ENCODE measurements around the gene IL12RB1. TPM values are rescaled to one million over a fixed set of nuclear protein-coding genes. Genes with fewer than 3 reads are reported as not detected.

Gene IL12RB1
- total RNA-seq, 1 experiment from 2014 or later, result 0.36 TPM

DNA sequence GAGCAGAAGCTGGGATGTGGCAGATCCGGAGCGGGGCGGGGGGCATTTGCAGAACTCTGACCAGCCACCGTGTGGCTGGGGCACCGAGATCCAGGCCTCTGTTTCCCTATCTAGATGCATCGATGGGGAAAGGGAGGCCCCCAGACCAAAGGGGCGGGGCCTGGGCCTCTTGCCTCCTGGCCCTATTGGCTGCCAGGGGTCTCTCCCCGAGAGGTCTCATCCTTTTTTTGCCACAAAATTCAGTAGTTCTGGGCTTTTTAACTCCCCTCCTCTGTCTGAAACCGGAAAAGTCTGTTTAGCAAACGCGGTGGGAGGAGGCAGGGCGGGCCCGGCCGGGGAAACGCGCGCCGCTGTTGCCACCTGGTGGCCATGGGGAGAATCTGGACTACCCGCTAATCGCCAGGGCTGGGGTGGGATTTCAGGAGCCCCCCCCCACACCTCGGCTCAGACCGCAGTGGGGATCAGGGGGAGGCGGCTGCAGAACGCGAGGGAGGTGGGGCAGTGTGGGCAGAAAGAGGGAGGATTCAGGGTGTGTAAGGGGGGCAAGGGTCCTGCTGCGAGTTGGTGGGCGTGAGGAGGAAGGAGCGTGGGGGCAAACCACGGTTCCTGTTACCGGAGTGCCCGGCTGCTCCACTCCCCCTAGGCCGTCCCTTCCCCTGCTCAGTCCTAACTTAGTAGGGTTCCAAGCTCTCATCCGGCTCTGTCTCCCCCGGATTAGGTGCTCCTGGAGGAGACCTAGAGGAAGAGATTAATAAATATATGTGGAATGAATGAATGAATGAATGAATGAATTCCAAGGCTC lies 28.3 kb downstream of the IL12RB1 start:
- BruUV-seq (replicated peaks), result no TSS peak
- Histone ChIP-seq H3K27ac (ENCODE audit: low read length) (peak overlapping the region; percentile 80), H3K27me3 (ENCODE audit: control insufficient read depth, insufficient read depth, low read length) (no peaks in the 10 kb centered on the region), H3K4me1 (ENCODE audit: control insufficient read depth, insufficient read depth, low read length) (no peaks in the 10 kb centered on the region), H3K9me3 (ENCODE audit: control insufficient read depth, insufficient read depth, low read depth, low read length) (no peaks in the 10 kb centered on the region), H3K4me3 (ENCODE audit: low read depth in 2 of 2, low read length in 2 of 2) (peak overlapping the region in 1 of 2 experiments; percentile 23; a peak in 2 of 4 replicates), H3K36me3 (ENCODE audit: control insufficient read depth, insufficient read depth, low read length) (no peaks in the 10 kb centered on the region)
- CTCF ChIA-PET, result no interaction called here
- ATAC-seq (peak; percentile 86), DNase-seq (ENCODE audit: low read depth, low spot score) (no peak)
- TF ChIP-seq, protein P1, sequence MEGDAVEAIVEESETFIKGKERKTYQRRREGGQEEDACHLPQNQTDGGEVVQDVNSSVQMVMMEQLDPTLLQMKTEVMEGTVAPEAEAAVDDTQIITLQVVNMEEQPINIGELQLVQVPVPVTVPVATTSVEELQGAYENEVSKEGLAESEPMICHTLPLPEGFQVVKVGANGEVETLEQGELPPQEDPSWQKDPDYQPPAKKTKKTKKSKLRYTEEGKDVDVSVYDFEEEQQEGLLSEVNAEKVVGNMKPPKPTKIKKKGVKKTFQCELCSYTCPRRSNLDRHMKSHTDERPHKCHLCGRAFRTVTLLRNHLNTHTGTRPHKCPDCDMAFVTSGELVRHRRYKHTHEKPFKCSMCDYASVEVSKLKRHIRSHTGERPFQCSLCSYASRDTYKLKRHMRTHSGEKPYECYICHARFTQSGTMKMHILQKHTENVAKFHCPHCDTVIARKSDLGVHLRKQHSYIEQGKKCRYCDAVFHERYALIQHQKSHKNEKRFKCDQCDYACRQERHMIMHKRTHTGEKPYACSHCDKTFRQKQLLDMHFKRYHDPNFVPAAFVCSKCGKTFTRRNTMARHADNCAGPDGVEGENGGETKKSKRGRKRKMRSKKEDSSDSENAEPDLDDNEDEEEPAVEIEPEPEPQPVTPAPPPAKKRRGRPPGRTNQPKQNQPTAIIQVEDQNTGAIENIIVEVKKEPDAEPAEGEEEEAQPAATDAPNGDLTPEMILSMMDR (IDR thresholded peaks at IDR 0.05), result peak; percentile 87
- no peak for TF ChIP-seq POLR2AphosphoS5 (IDR thresholded peaks at IDR 0.05; ENCODE audit: low read depth, low read length)
- intact Hi-C loops (cut with micrococcal nuclease; ENCODE audit: unreplicated experiment), result loop anchor here (1.0 kb wide), 1 partner anchor 51 kb away; no protein-coding TSS in a partner anchor
- in situ Hi-C loops (cut with HindIII; ENCODE audit: low pct_unique_long_range_greater_than_20kb, low sequenced_read_pairs), result no loop called here
- POLR2A ChIA-PET, result no interaction called here

DNA sequence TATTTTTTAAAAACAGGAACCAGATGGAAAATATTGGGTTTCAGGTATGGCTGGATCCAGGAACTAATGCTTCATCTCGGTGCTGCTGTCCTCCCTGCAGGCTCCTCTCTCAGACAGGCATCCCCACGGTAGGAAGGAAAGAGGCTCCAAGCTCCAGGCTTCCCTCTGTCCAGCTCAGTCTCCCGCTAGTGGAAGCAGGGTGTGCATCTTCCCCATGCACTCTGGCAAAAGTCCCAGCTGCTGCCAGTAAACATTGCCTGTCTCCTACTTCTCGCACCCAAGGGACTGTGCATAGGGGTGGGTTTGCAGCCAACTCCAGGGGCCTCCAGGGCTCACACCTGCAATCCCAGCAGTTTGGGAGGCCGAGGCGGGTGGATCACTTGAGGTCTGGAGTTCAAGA lies 29.2 kb downstream of the IL12RB1 start:
- intact Hi-C loops (cut with micrococcal nuclease; ENCODE audit: unreplicated experiment), result no loop called here
- BruUV-seq (replicated peaks), result no TSS peak
- Histone ChIP-seq H3K9me3 (ENCODE audit: control insufficient read depth, insufficient read depth, low read depth, low read length) (no peaks in the 10 kb centered on the region), H3K4me1 (ENCODE audit: control insufficient read depth, insufficient read depth, low read length) (no peaks in the 10 kb centered on the region), H3K36me3 (ENCODE audit: control insufficient read depth, insufficient read depth, low read length) (no peaks in the 10 kb centered on the region), H3K27ac (ENCODE audit: low read length) (peak overlapping the region; percentile 80), H3K27me3 (ENCODE audit: control insufficient read depth, insufficient read depth, low read length) (no peaks in the 10 kb centered on the region), H3K4me3 (ENCODE audit: low read depth in 2 of 2, low read length in 2 of 2) (no peak overlapping the region)
- DNase-seq (ENCODE audit: low read depth, low spot score), result no peak
- TF ChIP-seq SIN3A (IDR thresholded peaks at IDR 0.05; ENCODE audit: borderline replicate concordance, insufficient read depth, low read depth, low read length) (no peak), TCF7L2 (IDR thresholded peaks at IDR 0.05; ENCODE audit: low read depth, low read length) (no peak), POLR2AphosphoS5 (IDR thresholded peaks at IDR 0.05; ENCODE audit: low read depth, low read length) (no peak)
- TF ChIP-seq, protein P2, sequence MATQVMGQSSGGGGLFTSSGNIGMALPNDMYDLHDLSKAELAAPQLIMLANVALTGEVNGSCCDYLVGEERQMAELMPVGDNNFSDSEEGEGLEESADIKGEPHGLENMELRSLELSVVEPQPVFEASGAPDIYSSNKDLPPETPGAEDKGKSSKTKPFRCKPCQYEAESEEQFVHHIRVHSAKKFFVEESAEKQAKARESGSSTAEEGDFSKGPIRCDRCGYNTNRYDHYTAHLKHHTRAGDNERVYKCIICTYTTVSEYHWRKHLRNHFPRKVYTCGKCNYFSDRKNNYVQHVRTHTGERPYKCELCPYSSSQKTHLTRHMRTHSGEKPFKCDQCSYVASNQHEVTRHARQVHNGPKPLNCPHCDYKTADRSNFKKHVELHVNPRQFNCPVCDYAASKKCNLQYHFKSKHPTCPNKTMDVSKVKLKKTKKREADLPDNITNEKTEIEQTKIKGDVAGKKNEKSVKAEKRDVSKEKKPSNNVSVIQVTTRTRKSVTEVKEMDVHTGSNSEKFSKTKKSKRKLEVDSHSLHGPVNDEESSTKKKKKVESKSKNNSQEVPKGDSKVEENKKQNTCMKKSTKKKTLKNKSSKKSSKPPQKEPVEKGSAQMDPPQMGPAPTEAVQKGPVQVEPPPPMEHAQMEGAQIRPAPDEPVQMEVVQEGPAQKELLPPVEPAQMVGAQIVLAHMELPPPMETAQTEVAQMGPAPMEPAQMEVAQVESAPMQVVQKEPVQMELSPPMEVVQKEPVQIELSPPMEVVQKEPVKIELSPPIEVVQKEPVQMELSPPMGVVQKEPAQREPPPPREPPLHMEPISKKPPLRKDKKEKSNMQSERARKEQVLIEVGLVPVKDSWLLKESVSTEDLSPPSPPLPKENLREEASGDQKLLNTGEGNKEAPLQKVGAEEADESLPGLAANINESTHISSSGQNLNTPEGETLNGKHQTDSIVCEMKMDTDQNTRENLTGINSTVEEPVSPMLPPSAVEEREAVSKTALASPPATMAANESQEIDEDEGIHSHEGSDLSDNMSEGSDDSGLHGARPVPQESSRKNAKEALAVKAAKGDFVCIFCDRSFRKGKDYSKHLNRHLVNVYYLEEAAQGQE (IDR thresholded peaks at IDR 0.05; ENCODE audit: insufficient read depth in 1 of 2, low read depth in 2 of 2, low read length in 1 of 2), result no peak
- TF ChIP-seq, protein P1 (IDR thresholded peaks at IDR 0.05), result no peak
- in situ Hi-C loops (cut with HindIII; ENCODE audit: low pct_unique_long_range_greater_than_20kb, low sequenced_read_pairs), result no loop called here
- no peak for ATAC-seq
- ChIA-PET CTCF (no interaction called here), POLR2A (no interaction called here)
